Iris pigment epithelial cell (primary cell): ENCODE results near the gene ZMYND15.
A peak's percentile ranks its signal among the peaks of the same experiment; 100 is the strongest.

Experiments
- DNase-seq: peaks from one replicate; pipeline ENCODE4 v3.0.0-alpha.2; 2011; ENCODE audit warnings: low read depth

The ZMYND15 gene

GRCh38 chr17:4715063-4715744 is 24.4 kb upstream of the ZMYND15 start:
- DNase-seq: no peak

GRCh38 chr17:4716081-4716480 is 23.6 kb upstream of the ZMYND15 start:
- no peak for DNase-seq

GRCh38 chr17:4717791-4718190 is 21.8 kb upstream of the ZMYND15 start:
- DNase-seq: no peak

- DNase-seq: no peak
Observed at GRCh38 chr17:4718276-4718675, 21.4 kb upstream of the ZMYND15 start.

- no peak for DNase-seq
Observed at GRCh38 chr17:4719146-4719545, 20.5 kb upstream of the ZMYND15 start.

GRCh38 chr17:4719684-4720221 is 19.9 kb upstream of the ZMYND15 start:
- DNase-seq: peak; percentile 51

- no peak for DNase-seq
Observed at GRCh38 chr17:4720787-4721186, 18.8 kb upstream of the ZMYND15 start.

GRCh38 chr17:4721203-4722135 is 18.2 kb upstream of the ZMYND15 start:
- peak; percentile 59 for DNase-seq

GRCh38 chr17:4722678-4723240 is 16.9 kb upstream of the ZMYND15 start:
- no peak for DNase-seq

- no peak for DNase-seq
Observed at GRCh38 chr17:4724650-4725049, 15.0 kb upstream of the ZMYND15 start.

- no peak for DNase-seq
Observed at GRCh38 chr17:4725646-4726310, 13.9 kb upstream of the ZMYND15 start.

GRCh38 chr17:4728124-4728523 is 11.5 kb upstream of the ZMYND15 start:
- DNase-seq: no peak

GRCh38 chr17:4733073-4733531 is 6.5 kb upstream of the ZMYND15 start:
- no peak for DNase-seq

- no peak for DNase-seq
Observed at GRCh38 chr17:4734857-4735475, 4.7 kb upstream of the ZMYND15 start.

GRCh38 chr17:4735876-4736651 is 3.6 kb upstream of the ZMYND15 start:
- DNase-seq: peak; percentile 16

- DNase-seq: no peak
Observed at GRCh38 chr17:4738136-4739121, 1.2 kb upstream of the ZMYND15 start.

- DNase-seq: no peak
Observed at GRCh38 chr17:4740025-4740351, 355 bp downstream of the ZMYND15 start.

GRCh38 chr17:4740584-4740983 is 951 bp downstream of the ZMYND15 start:
- no peak for DNase-seq

GRCh38 chr17:4741544-4741943 is 1.9 kb downstream of the ZMYND15 start:
- DNase-seq: no peak

- DNase-seq: no peak
Observed at GRCh38 chr17:4742133-4742532, 2.5 kb downstream of the ZMYND15 start.
